Ovary (tissue), 9 donors: ENCODE data around the gene PTPN14. TPM values are rescaled to one million over a fixed set of nuclear protein-coding genes. Genes with fewer than 3 reads are reported as not detected.

Source experiments
- DNase-seq, 5 donors: peaks; one replicate each; pipeline ENCODE4 v3.0.0-alpha.2; 2019 to 2020
- H3K27ac ChIP-seq, 2 donors: fragments of 200-600 bp; one replicate each; pipeline versions ENCODE4 v1.5.1 to v1.8.0; 2019 to 2022
- H3K27me3 ChIP-seq: fragments of 200-600 bp; one replicate; pipeline ENCODE4 v1.8.0; 2022
- H3K36me3 ChIP-seq: fragments of 200-600 bp; sonication (generic); one replicate; pipeline ENCODE4 v1.5.1; 2019
- H3K4me1 ChIP-seq: one replicate; pipeline ENCODE4 v1.8.1; 2013; ENCODE audit warnings: mild to moderate bottlenecking, moderate library complexity; ENCODE audit not compliant: insufficient read depth
- H3K4me3 ChIP-seq: fragments of 200-600 bp; sonication (generic); one replicate; pipeline ENCODE4 v1.5.1; 2017
- H3K9me3 ChIP-seq, 2 donors: fragments of 200-600 bp in 1 of 2; sonication (generic) in 1 of 2; one replicate each; pipeline versions ENCODE4 v1.5.1 to v1.8.1; 2013 to 2019; ENCODE audit warnings: mild to moderate bottlenecking in 1 of 2, moderate library complexity in 1 of 2
- EP300 ChIP-seq: sonication (generic); formaldehyde crosslinking; IDR thresholded peaks from one replicate; pipeline ENCODE4 v1.6.1; 2017; ENCODE audit warnings: antibody characterized with exemption
- POLR2A ChIP-seq: fragments of 450-650 bp; IDR thresholded peaks from one replicate; pipeline ENCODE4 v1.6.1; 2017; ENCODE audit warnings: antibody characterized with exemption, mild to moderate bottlenecking, moderate library complexity
- WGBS, 3 donors: extraction: QIAGEN DNeasy Blood & Tissue Kit in 1 of 3; methylation state at CpG; one replicate each; pipeline versions ENCODE4 v1.1.5 to v1.1.7; 2013 to 2017; 5-methylcytosine and 5-hydroxymethylcytosine counted together
- intact Hi-C, 4 donors: fragments of 100-400 bp; cut with DNase I; formaldehyde crosslinking; loops; one replicate each; pipeline versions ENCODE4 v1.11.0 to v1.15.1; 2022 to 2023
- polyA plus RNA-seq, 2 donors: library from polyadenylated mRNA; stranded (reverse); fragments of 200-250 nt in 1 of 2; fragments of 350-450 nt in 1 of 2; fragmentation: Illumina TruSeq in 1 of 2; extraction: RNeasy Lipid Tissue Mini Kit (QIAGEN cat#74804) in 1 of 2; gene quantifications; one replicate each; pipeline ENCODE4 v1.2.3, GENCODE V29; 2013 to 2014
- total RNA-seq, 7 donors: library from RNA; depleted of rRNA in 2 of 7; stranded (reverse); fragments of >200 nt in 2 of 7; fragmentation: NEBNext Ultra II Directional in 3 of 7; extraction: Animal tissue kit (Norgen Biotek cat#: 25700) in 3 of 7; gene quantifications; one replicate each; pipeline versions ENCODE4 v1.1.0 to v1.2.4, GENCODE V29; 2016 to 2023
- TF ChIP-seq, protein P1 (sequence below), 3 donors: fragments of 450-650 bp in 2 of 3; fragments of 200-600 bp in 1 of 3; IDR thresholded peaks; one replicate each; pipeline versions ENCODE4 v1.5.1 to v1.8.0; 2016 to 2022; ENCODE audit warnings: antibody characterized with exemption in 3 of 3, mild to moderate bottlenecking in 1 of 3
- donor health status: DM: no; HTN: no; CAD: no; lungs with moderate emphysema.
- donor health status: DM: no; HTN: no; CAD: no.
- donor health status: Bipolar disorder and iron deficiency.
- donor health status: DM: yes; HTN: yes; CAD: no.
- donor health status: DM: no; HTN: no; CAD: no.
- donor health status: DM: yes; HTN: yes; CAD: no.

The PTPN14 gene
- total and polyA plus RNA-seq, 9 donors: 7.6 to 68.9 (median 41.1) TPM

DNA sequence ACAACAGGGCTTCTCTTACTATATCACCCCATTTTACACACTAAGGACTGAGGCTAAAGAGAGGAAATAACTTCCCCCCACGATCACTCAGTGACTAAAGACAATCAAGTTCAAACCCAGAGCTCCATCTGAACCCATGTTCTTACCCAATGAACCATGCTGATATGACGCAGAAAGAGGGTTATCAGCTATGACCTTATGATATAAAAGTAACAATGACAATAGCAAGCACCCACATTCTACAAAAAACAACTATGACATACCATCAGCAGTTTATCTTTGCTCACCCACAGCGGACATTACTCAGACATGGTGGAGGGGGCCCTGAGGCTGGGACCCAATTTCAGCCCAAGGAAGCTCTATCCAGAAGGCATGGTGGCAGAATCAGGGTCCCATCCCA, 75.7 kb downstream of the PTPN14 start:
- intact Hi-C loops: no loop called here
- Histone ChIP-seq H3K4me1 (peaks cover 13% of the 10 kb centered on the region), H3K36me3 (no peaks in the 10 kb centered on the region), H3K4me3 (no peak overlapping the region), H3K27me3 (no peaks in the 10 kb centered on the region), H3K27ac (no peak overlapping the region), H3K9me3 (no peaks in the 10 kb centered on the region)
- WGBS, 3 donors: 95 to 98% (median 97%) methylated on average over 3 of the region's 3 CpGs
- TF ChIP-seq POLR2A (no peak), EP300 (no peak)
- DNase-seq: no peak

DNA sequence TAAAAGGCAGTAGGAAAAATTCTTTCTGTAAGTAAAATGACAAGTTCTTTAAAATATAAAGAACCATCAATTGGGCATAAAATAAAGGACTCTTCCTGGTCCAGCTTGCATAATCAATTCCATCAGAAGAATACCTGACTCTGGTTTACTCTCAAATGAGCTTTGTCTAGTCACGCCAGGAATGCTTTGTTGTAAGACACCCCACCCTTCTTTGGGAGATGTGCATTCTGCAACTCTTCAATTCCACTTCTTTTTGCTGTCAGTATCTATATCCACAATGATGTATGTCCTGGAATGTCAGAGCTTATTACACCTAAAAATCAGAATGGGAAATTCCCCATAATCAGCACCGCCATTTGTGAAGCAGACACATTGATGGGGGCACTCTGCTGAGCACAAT, 76.1 kb downstream of the PTPN14 start:
- H3K4me3 ChIP-seq: no peak overlapping the region
- no peak for DNase-seq
- TF ChIP-seq POLR2A (no peak), EP300 (no peak)
- TF ChIP-seq, protein P1, sequence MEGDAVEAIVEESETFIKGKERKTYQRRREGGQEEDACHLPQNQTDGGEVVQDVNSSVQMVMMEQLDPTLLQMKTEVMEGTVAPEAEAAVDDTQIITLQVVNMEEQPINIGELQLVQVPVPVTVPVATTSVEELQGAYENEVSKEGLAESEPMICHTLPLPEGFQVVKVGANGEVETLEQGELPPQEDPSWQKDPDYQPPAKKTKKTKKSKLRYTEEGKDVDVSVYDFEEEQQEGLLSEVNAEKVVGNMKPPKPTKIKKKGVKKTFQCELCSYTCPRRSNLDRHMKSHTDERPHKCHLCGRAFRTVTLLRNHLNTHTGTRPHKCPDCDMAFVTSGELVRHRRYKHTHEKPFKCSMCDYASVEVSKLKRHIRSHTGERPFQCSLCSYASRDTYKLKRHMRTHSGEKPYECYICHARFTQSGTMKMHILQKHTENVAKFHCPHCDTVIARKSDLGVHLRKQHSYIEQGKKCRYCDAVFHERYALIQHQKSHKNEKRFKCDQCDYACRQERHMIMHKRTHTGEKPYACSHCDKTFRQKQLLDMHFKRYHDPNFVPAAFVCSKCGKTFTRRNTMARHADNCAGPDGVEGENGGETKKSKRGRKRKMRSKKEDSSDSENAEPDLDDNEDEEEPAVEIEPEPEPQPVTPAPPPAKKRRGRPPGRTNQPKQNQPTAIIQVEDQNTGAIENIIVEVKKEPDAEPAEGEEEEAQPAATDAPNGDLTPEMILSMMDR (IDR thresholded peaks at IDR 0.05): no peak
- intact Hi-C loops: no loop called here
- WGBS, 3 donors: 95 to 97% (median 95%) methylated on average over 2 of the region's 2 CpGs
- H3K27ac ChIP-seq: no peak overlapping the region
- peaks cover 13% of the 10 kb centered on the region for H3K4me1 ChIP-seq
- H3K36me3 ChIP-seq: no peaks in the 10 kb centered on the region
- H3K27me3 ChIP-seq: no peaks in the 10 kb centered on the region
- no peaks in the 10 kb centered on the region for H3K9me3 ChIP-seq

DNA sequence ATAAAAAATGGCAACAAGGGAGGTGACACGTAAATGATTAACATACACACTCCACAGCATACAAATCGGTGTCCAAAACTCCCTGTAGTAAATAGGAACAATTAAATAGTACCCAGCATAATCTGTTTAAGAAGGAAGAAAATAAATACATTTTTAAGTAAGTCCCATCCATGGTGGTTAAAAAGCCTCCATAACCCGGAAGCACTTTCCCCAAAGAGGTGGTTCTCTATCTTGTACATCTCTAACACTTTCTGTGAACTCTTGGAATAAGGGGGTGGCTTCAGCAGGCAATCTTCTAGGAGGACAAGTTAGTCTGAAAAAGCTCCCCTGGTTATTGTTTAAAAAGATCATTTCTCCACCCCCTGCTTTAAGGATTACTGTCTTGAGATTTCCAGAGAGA, 76.9 kb downstream of the PTPN14 start:
- WGBS, 3 donors: 94 to 97% (median 94%) methylated on average over 3 of the region's 3 CpGs
- H3K27ac ChIP-seq: no peak overlapping the region
- no peak overlapping the region for H3K4me3 ChIP-seq
- no peak for TF ChIP-seq POLR2A
- TF ChIP-seq, protein P1 (IDR thresholded peaks at IDR 0.05): no peak
- TF ChIP-seq EP300: no peak
- DNase-seq: no peak
- intact Hi-C loops: no loop called here
- H3K4me1 ChIP-seq: peaks cover 13% of the 10 kb centered on the region
- no peaks in the 10 kb centered on the region for H3K36me3 ChIP-seq
- no peaks in the 10 kb centered on the region for H3K9me3 ChIP-seq
- no peaks in the 10 kb centered on the region for H3K27me3 ChIP-seq

DNA sequence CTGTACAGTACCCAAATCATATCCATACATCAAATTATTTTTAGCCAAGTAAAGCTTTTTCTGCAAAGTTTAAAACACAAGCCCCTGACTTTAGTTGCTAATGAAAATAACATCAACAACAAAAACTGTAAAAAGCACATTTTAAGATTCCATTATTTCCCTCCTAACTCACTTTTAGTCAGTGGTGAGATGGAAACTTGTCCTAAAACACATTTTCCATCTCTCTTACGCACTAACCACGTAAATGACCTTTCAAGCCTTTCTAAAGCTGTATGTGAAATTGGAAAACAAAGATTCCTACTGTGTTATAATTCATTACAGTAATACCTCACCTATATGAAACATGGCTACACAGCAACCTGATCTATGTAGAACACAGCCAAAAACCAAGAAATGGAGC, 77.5 kb downstream of the PTPN14 start:
- no peak overlapping the region for H3K27ac ChIP-seq

DNA sequence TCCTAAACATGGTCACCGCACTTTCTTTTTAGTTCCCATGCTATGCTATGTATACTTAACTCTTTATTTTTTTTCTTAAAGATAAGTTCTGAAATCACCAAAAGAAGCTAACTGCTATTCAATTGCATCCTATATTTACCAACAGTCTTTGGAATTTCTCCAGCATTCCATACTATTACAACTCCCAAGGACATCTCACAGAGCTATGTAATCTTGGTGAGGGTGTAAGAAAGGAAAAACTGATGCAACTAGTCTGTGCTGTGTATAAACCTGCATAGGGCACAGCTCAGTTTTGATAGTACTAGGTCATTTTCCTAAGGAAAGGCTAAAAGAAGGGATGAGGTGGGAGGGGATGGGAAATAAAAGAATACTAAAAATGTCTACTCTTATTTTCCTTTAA, 78.0 kb downstream of the PTPN14 start:
- WGBS, 3 donors: 81 to 88% (median 84%) methylated on average over 1 of the region's 1 CpG
- Histone ChIP-seq H3K9me3 (no peaks in the 10 kb centered on the region), H3K36me3 (no peaks in the 10 kb centered on the region), H3K27me3 (no peaks in the 10 kb centered on the region), H3K4me1 (peaks cover 13% of the 10 kb centered on the region), H3K27ac (no peak overlapping the region), H3K4me3 (no peak overlapping the region)
- no peak for DNase-seq
- TF ChIP-seq POLR2A (no peak), EP300 (no peak)
- TF ChIP-seq, protein P1 (IDR thresholded peaks at IDR 0.05): no peak
- intact Hi-C loops: no loop called here

More for the DNA sequence above, 77.5 kb downstream of the PTPN14 start:
- Histone ChIP-seq H3K36me3 (no peaks in the 10 kb centered on the region), H3K27me3 (no peaks in the 10 kb centered on the region), H3K4me1 (peaks cover 13% of the 10 kb centered on the region), H3K4me3 (no peak overlapping the region), H3K9me3 (no peaks in the 10 kb centered on the region)
- no peak for DNase-seq
- 95 to 99% (median 98%) methylated on average over 2 of the region's 2 CpGs for WGBS, 3 donors
- no peak for TF ChIP-seq POLR2A
- intact Hi-C loops: no loop called here

DNA sequence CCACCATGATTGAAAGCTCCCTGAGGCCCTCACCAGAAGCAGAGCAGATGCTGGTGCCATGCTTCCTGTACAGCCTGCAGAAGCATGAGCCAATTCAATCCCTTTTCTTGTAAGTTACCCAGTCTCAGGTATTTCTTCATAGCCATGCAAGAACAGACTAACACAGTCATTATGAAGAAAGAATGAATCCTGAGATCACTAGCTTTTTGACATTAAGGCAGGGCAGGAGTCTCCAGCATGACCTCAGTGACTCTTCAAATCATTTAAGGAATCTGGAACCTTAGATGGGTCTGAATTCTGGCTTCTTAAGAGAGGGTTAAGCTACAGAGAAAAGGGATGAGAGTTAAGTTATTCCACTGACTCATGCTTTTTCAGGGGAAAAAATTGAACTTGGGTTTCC, 79.0 kb downstream of the PTPN14 start:
- Histone ChIP-seq H3K36me3 (no peaks in the 10 kb centered on the region), H3K9me3 (no peaks in the 10 kb centered on the region), H3K27me3 (no peaks in the 10 kb centered on the region), H3K4me3 (no peak overlapping the region), H3K27ac (no peak overlapping the region), H3K4me1 (peaks cover 11% of the 10 kb centered on the region)
- intact Hi-C loops: no loop called here
- DNase-seq: no peak
- TF ChIP-seq, protein P1 (IDR thresholded peaks at IDR 0.05): no peak
- no peak for TF ChIP-seq POLR2A
- TF ChIP-seq EP300: no peak
